Hypothalamus (tissue), 51 donors: Measurements from ENCODE around the gene UGT1A8.

Experiments
- DNase-seq, 51 donors: peaks; one replicate each; lab custom pipeline; 2025; lab: John Stamatoyannopoulos, UW

Gene UGT1A8

GRCh38 chr2:233794128-233794658 is 176.8 kb downstream of the UGT1A8 start:
- no peak for DNase-seq

GRCh38 chr2:233795735-233796171 is 178.3 kb downstream of the UGT1A8 start:
- no peak for DNase-seq

- no peak for DNase-seq
Measured at GRCh38 chr2:233796254-233796653, 178.8 kb downstream of the UGT1A8 start.

- no peak for DNase-seq
Measured at GRCh38 chr2:233798335-233799086, 181.1 kb downstream of the UGT1A8 start.

GRCh38 chr2:233799087-233799665 is 181.7 kb downstream of the UGT1A8 start:
- no peak for DNase-seq

- no peak for DNase-seq
Measured at GRCh38 chr2:233799716-233800115, 182.3 kb downstream of the UGT1A8 start.

- DNase-seq, result no peak
Measured at GRCh38 chr2:233800208-233800607, 182.8 kb downstream of the UGT1A8 start.

- DNase-seq, result peak in 2 of 51 donors; percentile 7 to 21
Measured at GRCh38 chr2:233801357-233802131, 184.1 kb downstream of the UGT1A8 start.

- DNase-seq, result no peak
Measured at GRCh38 chr2:233802132-233802815, 184.8 kb downstream of the UGT1A8 start.

- no peak for DNase-seq
Measured at GRCh38 chr2:233803292-233803911, 186.0 kb downstream of the UGT1A8 start.

GRCh38 chr2:233803994-233804393 is 186.6 kb downstream of the UGT1A8 start:
- no peak for DNase-seq

GRCh38 chr2:233807215-233807865 is 189.9 kb downstream of the UGT1A8 start:
- no peak for DNase-seq

- no peak for DNase-seq
Measured at GRCh38 chr2:233807966-233808935, 190.8 kb downstream of the UGT1A8 start.

GRCh38 chr2:233810385-233810784 is 193.0 kb downstream of the UGT1A8 start:
- no peak for DNase-seq

- DNase-seq, result no peak
Measured at GRCh38 chr2:233811087-233811486, 193.7 kb downstream of the UGT1A8 start.

- no peak for DNase-seq
Measured at GRCh38 chr2:233811732-233812131, 194.3 kb downstream of the UGT1A8 start.

GRCh38 chr2:233813236-233814055 is 196.0 kb downstream of the UGT1A8 start:
- DNase-seq, result no peak
